Keratinocyte (primary cell): ENCODE results near the gene LUM. TPM values are rescaled to one million over a fixed set of nuclear protein-coding genes. Genes with fewer than 3 reads are reported as not detected.

Experiments used
- DNase-seq: peaks from one replicate; pipeline ENCODE4 v3.0.0-alpha.2; 2011; ENCODE audit warnings: low read depth, missing footprints, low spot score
- FAIRE-seq: peaks from 2 replicates; lab custom pipeline; 2011; peaks lifted over from hg19 to GRCh38; lab: Jason Lieb, UNC
- H2AFZ ChIP-seq: 2 replicates; pipeline ENCODE4 v1.6.0; 2012; ENCODE audit warnings: low read length, control low read depth, inconsistent platforms; ENCODE audit not compliant: control insufficient read depth
- H3K27ac ChIP-seq: 2 replicates; pipeline ENCODE4 v1.5.1; 2011; ENCODE audit warnings: low read length; ENCODE audit not compliant: control insufficient read depth, insufficient read depth
- H3K27me3 ChIP-seq: 3 replicates; pipeline ENCODE4 v1.6.0; 2011; ENCODE audit warnings: low read length; ENCODE audit not compliant: control insufficient read depth, insufficient read depth; ENCODE audit errors: extremely low read depth
- H3K36me3 ChIP-seq, 2 experiments: 2 replicates in 1 of 2; 3 replicates in 1 of 2; pipeline ENCODE4 v1.5.1; 2011; ENCODE audit warnings: low read length in 2 of 2, mild to moderate bottlenecking in 1 of 2; ENCODE audit not compliant: control insufficient read depth in 2 of 2, insufficient read depth in 2 of 2; ENCODE audit errors: extremely low read depth in 1 of 2
- H3K4me1 ChIP-seq: 3 replicates; pipeline ENCODE4 v1.5.1; 2011; ENCODE audit warnings: low read length; ENCODE audit not compliant: control insufficient read depth, insufficient read depth; ENCODE audit errors: extremely low read depth
- H3K4me2 ChIP-seq: 3 replicates; pipeline ENCODE4 v1.6.0; 2011; ENCODE audit warnings: low read depth, low read length; ENCODE audit not compliant: control insufficient read depth, insufficient read depth; ENCODE audit errors: extremely low read depth
- H3K4me3 ChIP-seq, 3 experiments: fragments of 200-600 bp in 1 of 3; sonication (generic) in 1 of 3; 2 replicates in 2 of 3; 3 replicates in 1 of 3; pipeline ENCODE4 v1.5.1; 2011 to 2016; ENCODE audit warnings: low read length in 3 of 3, mild to moderate bottlenecking in 3 of 3, control low read depth in 2 of 3, inconsistent platforms in 1 of 3, low read depth in 1 of 3, mixed read lengths in 1 of 3, mixed run types in 1 of 3, moderate library complexity in 1 of 3; ENCODE audit not compliant: control insufficient read depth in 2 of 3, insufficient read depth in 2 of 3; ENCODE audit errors: extremely low read depth in 1 of 3
- H3K79me2 ChIP-seq: 2 replicates; pipeline ENCODE4 v1.6.0; 2012; ENCODE audit warnings: low read length; ENCODE audit not compliant: control insufficient read depth, insufficient read depth
- H3K9ac ChIP-seq: 3 replicates; pipeline ENCODE4 v1.6.0; 2011; ENCODE audit warnings: low read length; ENCODE audit not compliant: control insufficient read depth, insufficient read depth; ENCODE audit errors: extremely low read depth
- H3K9me1 ChIP-seq: 3 replicates; pipeline ENCODE4 v1.6.0; 2011; ENCODE audit warnings: low read length; ENCODE audit not compliant: control insufficient read depth, insufficient read depth; ENCODE audit errors: extremely low read depth
- H3K9me3 ChIP-seq: 2 replicates; pipeline ENCODE4 v1.5.1; 2012; ENCODE audit warnings: low read depth, low read length; ENCODE audit not compliant: control insufficient read depth
- H4K20me1 ChIP-seq: 3 replicates; pipeline ENCODE4 v1.6.0; 2011; ENCODE audit warnings: low read length; ENCODE audit not compliant: control insufficient read depth, insufficient read depth; ENCODE audit errors: extremely low read depth
- CTCF ChIP-seq, 3 experiments: IDR thresholded peaks in 1 of 3; conservative IDR thresholded peaks in 1 of 3; optimal IDR thresholded peaks in 1 of 3; 2 replicates in 2 of 3; 3 replicates in 1 of 3; pipeline versions ENCODE3 to v1.5.1; 2011; ENCODE audit warnings: low read length in 3 of 3, mild to moderate bottlenecking in 3 of 3, moderate library complexity in 2 of 3, control low read depth in 1 of 3, inconsistent platforms in 1 of 3; ENCODE audit not compliant: insufficient read depth in 2 of 3; ENCODE audit errors: extremely low read depth in 1 of 3
- EZH2 ChIP-seq: IDR thresholded peaks from one replicate; pipeline ENCODE4 v1.6.1; 2012; ENCODE audit warnings: inconsistent platforms, mild to moderate bottlenecking, low read length, moderate library complexity
- dilution Hi-C: fragments of 300-500 bp; cut with MboI; formaldehyde crosslinking; loops from one replicate; pipeline ENCODE4 v1.7.0; 2020; ENCODE audit warnings: low sequenced_read_pairs; ENCODE audit not compliant: extremely low pct_ligation_motif_present
- polyA plus RNA-seq, 5 experiments: library from polyadenylated mRNA; depleted of rRNA in 3 of 5; stranded (reverse) in 3 of 5; stranded (forward) in 1 of 5; unstranded in 1 of 5; fragments of >200 nt; gene quantifications; 1 replicate in 1 of 5; 2 replicates in 3 of 5; 3 replicates in 1 of 5; pipeline versions ENCODE4 v1.2.1 to v1.2.3, GENCODE V29; 2011 to 2012; ENCODE audit warnings: missing spikeins in 2 of 5, low read depth in 1 of 5, low replicate concordance in 1 of 5

LUM gene
- polyA plus RNA-seq, 1 donor (not counting 4 experiments of a cell fraction or from before 2014, with no cell fraction given): 0.37 TPM

DNA sequence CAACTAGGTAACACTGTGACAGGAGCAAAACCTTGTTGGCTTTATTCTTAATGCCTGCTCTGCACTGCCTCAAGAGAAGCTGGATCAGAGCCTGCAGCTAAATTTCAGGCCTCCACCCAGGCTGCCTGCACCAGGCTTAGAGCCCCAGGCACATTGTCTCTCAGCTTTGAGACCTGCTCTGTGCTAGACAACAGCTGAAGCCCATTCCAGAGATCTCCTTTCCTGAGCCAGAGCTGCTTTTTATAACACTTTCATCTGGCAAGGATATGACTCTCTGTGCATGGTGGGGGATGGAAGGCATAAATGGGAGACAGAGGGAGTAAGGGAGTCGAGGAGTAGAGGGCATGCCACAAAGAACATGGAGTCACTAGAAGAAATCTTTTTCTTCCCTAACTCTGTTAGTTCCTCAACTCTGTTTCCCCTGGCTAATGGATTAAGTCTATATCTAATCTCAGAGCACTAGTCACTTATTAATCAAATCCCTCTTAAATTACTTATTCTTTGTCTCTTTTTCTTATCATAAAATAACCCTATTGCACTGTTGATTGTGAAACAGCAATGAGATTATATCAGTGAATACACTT is 27.1 kb upstream of the LUM start:
- no peak overlapping the region for H2AFZ ChIP-seq

GRCh38 chr12:91133871-91134270 is 22.6 kb upstream of the LUM start:
- Histone ChIP-seq H4K20me1 (no peaks in the 10 kb centered on the region), H3K9ac (no peak overlapping the region)

More for the DNA sequence above, 27.1 kb upstream of the LUM start:
- Histone ChIP-seq H4K20me1 (no peaks in the 10 kb centered on the region), H3K4me3 (no peak overlapping the region), H3K36me3 (no peaks in the 10 kb centered on the region), H3K27me3 (no peaks in the 10 kb centered on the region), H3K9me3 (no peaks in the 10 kb centered on the region), H3K9ac (no peak overlapping the region), H3K4me2 (no peak overlapping the region), H3K4me1 (no peaks in the 10 kb centered on the region), H3K79me2 (no peaks in the 10 kb centered on the region), H3K27ac (no peak overlapping the region), H3K9me1 (no peaks in the 10 kb centered on the region)
- DNase-seq (no peak), FAIRE-seq (no peak)
- dilution Hi-C loops: no loop called here
- TF ChIP-seq CTCF (optimal IDR thresholded peaks at IDR 0.05 in 1 of 3, IDR thresholded peaks at IDR 0.05 in 1 of 3, conservative IDR thresholded peaks at IDR 0.05 in 1 of 3; ENCODE audit: extremely low read depth in 1 of 3, insufficient read depth in 2 of 3, low read length in 3 of 3) (no peak), EZH2 (no peak)

More at GRCh38 chr12:91133871-91134270, 22.6 kb upstream of the LUM start:
- Histone ChIP-seq H3K9me1 (no peaks in the 10 kb centered on the region), H3K4me3 (no peak overlapping the region), H3K27ac (no peak overlapping the region), H3K79me2 (no peaks in the 10 kb centered on the region), H3K4me1 (no peaks in the 10 kb centered on the region), H3K4me2 (no peak overlapping the region), H3K36me3 (no peaks in the 10 kb centered on the region), H3K9me3 (no peaks in the 10 kb centered on the region), H2AFZ (no peak overlapping the region), H3K27me3 (no peaks in the 10 kb centered on the region)
- dilution Hi-C loops: no loop called here
- FAIRE-seq (no peak), DNase-seq (no peak)
- no peak for TF ChIP-seq EZH2
- no peak for TF ChIP-seq CTCF (optimal IDR thresholded peaks at IDR 0.05 in 1 of 3, IDR thresholded peaks at IDR 0.05 in 1 of 3, conservative IDR thresholded peaks at IDR 0.05 in 1 of 3; ENCODE audit: extremely low read depth in 1 of 3, insufficient read depth in 2 of 3, low read length in 3 of 3)
